Neural cell (in vitro differentiated cells): ENCODE measurements around the gene MSMP. TPM values are rescaled to one million over a fixed set of nuclear protein-coding genes. Genes with fewer than 3 reads are reported as not detected.

Source experiments
- H2AFZ ChIP-seq: fragments of 200-600, 300-800 bp; sonication (generic), shearing (Covaris generic); 2 replicates; pipeline ENCODE4 v1.6.0; 2014; ENCODE audit warnings: low read depth, mild to moderate bottlenecking, antibody characterized with exemption, low read length, moderate library complexity
- H3F3A ChIP-seq: fragments of 200-600 bp; shearing (Covaris generic); 2 replicates; pipeline ENCODE4 v1.6.1; 2016; ENCODE audit warnings: mild to moderate bottlenecking, moderate library complexity, mixed read lengths, antibody characterized with exemption, low read length; ENCODE audit not compliant: insufficient read depth, poor library complexity, severe bottlenecking
- H3K27ac ChIP-seq: fragments of 200-600, 300-800 bp; sonication (generic), shearing (Covaris generic); 2 replicates; pipeline ENCODE4 v1.5.1; 2014; ENCODE audit warnings: mild to moderate bottlenecking, low read length, moderate library complexity
- H3K27me3 ChIP-seq: fragments of 300-800, 200-600 bp; sonication (generic), shearing (Covaris generic); 2 replicates; pipeline ENCODE4 v1.6.0; 2014; ENCODE audit warnings: mild to moderate bottlenecking, low read depth, low read length, moderate library complexity; ENCODE audit not compliant: insufficient read depth
- H3K36me3 ChIP-seq: fragments of 300-800, 200-600 bp; sonication (generic), shearing (Covaris generic); 2 replicates; pipeline ENCODE4 v1.5.1; 2014; ENCODE audit warnings: mild to moderate bottlenecking, antibody characterized with exemption, low read length, moderate library complexity; ENCODE audit not compliant: insufficient read depth
- H3K4me2 ChIP-seq: fragments of 300-800, 200-600 bp; sonication (generic), shearing (Covaris generic); 2 replicates; pipeline ENCODE4 v1.6.0; 2014; ENCODE audit warnings: mild to moderate bottlenecking, low read length
- H3K4me3 ChIP-seq: fragments of 300-800, 200-600 bp; sonication (generic), shearing (Covaris generic); 2 replicates; pipeline ENCODE4 v1.5.1; 2014; ENCODE audit warnings: mild to moderate bottlenecking, low read length, moderate library complexity
- H3K79me2 ChIP-seq: fragments of 200-600 bp; shearing (Covaris generic); replicated peaks from 2 replicates; pipeline ENCODE4 v1.6.0; 2014; ENCODE audit warnings: mild to moderate bottlenecking, low read length, moderate library complexity; ENCODE audit not compliant: insufficient read depth
- H3K9ac ChIP-seq: fragments of 300-800, 200-600 bp; sonication (generic), shearing (Covaris generic); 2 replicates; pipeline ENCODE4 v1.6.1; 2016; ENCODE audit warnings: mild to moderate bottlenecking, low read length, mixed read lengths
- H3K9me2 ChIP-seq: fragments of 200-600 bp; shearing (Covaris generic); 2 replicates; pipeline ENCODE4 v1.6.1; 2016; ENCODE audit warnings: mild to moderate bottlenecking, low read length, mixed read lengths; ENCODE audit not compliant: insufficient read depth
- H3K9me3 ChIP-seq: fragments of 200-600, 300-800 bp; sonication (generic), shearing (Covaris generic); 2 replicates; pipeline ENCODE4 v1.6.1; 2016; ENCODE audit warnings: mild to moderate bottlenecking, mixed run types, low read length, moderate library complexity, mixed read lengths
- H4K20me1 ChIP-seq: fragments of 200-600 bp; shearing (Covaris generic); 2 replicates; pipeline ENCODE4 v1.6.1; 2016; ENCODE audit warnings: mild to moderate bottlenecking, mixed run types; ENCODE audit not compliant: insufficient read depth
- EP300 ChIP-seq: fragments of 450-650 bp; conservative IDR thresholded peaks from 2 replicates; pipeline ENCODE4 v1.6.1; 2014; ENCODE audit warnings: antibody characterized with exemption, mild to moderate bottlenecking, moderate library complexity; ENCODE audit not compliant: poor library complexity, severe bottlenecking
- EZH2 ChIP-seq: fragments of 200-600, 300-800 bp; shearing (Covaris generic), sonication (generic); IDR thresholded peaks from 2 replicates; pipeline ENCODE4 v1.6.1; 2014; ENCODE audit warnings: antibody characterized with exemption, low read length, borderline replicate concordance, mild to moderate bottlenecking; ENCODE audit not compliant: insufficient read depth, poor library complexity, severe bottlenecking
- MXI1 ChIP-seq: fragments of 450-650 bp; conservative IDR thresholded peaks from 2 replicates; pipeline ENCODE4 v1.6.1; 2014; ENCODE audit warnings: antibody characterized with exemption, mild to moderate bottlenecking; ENCODE audit not compliant: poor library complexity, severe bottlenecking
- POLR2AphosphoS5 ChIP-seq: IDR thresholded peaks from 2 replicates; pipeline ENCODE4 v1.6.1; 2012
- RAD21 ChIP-seq: fragments of 450-650 bp; conservative IDR thresholded peaks from 2 replicates; pipeline ENCODE4 v1.6.1; 2014; ENCODE audit warnings: antibody characterized with exemption, mild to moderate bottlenecking, moderate library complexity
- SMC3 ChIP-seq: fragments of 450-650 bp; conservative IDR thresholded peaks from 2 replicates; pipeline ENCODE4 v1.6.1; 2014; ENCODE audit warnings: antibody characterized with exemption, mild to moderate bottlenecking, moderate library complexity; ENCODE audit not compliant: poor library complexity
- TAF1 ChIP-seq: IDR thresholded peaks from 2 replicates; pipeline ENCODE4 v1.6.1; 2012; ENCODE audit warnings: low read depth
- polyA plus RNA-seq: library from polyadenylated mRNA; depleted of rRNA; stranded (reverse); fragments of >200 nt; gene quantifications from 2 replicates; pipeline ENCODE4 v1.2.3, GENCODE V29; 2014
- TF ChIP-seq, protein P1 (sequence below): IDR thresholded peaks from 2 replicates; pipeline ENCODE4 v1.6.1; 2012; ENCODE audit warnings: borderline replicate concordance
- TF ChIP-seq, protein P2 (sequence below): fragments of 450-650 bp; IDR thresholded peaks from 2 replicates; pipeline ENCODE4 v1.5.1; 2014; ENCODE audit warnings: antibody characterized with exemption, mild to moderate bottlenecking, moderate library complexity; ENCODE audit not compliant: poor library complexity, severe bottlenecking

The MSMP gene
- polyA plus RNA-seq, 1 donor from 2014 or later, result not detected

DNA sequence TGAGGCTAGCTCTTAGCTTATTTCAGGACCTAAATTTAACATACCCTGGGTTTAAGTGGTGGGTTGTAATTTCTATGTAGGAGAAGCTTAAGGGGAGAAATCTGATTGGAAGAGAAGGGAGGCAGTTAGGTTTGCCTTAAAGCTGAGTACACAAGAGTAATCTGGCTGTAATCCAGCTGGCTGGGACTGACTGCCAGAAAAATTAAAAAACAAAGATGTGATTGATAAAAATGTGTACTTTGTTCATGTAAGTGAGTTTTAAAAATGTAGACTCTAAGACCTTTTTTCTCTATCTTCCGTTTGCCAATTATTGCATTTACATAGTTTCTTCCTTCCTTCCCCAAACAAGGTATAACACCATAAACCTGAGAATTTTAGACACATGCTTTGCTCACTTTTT is 17.5 kb upstream of the MSMP start:
- TF ChIP-seq, protein P1, sequence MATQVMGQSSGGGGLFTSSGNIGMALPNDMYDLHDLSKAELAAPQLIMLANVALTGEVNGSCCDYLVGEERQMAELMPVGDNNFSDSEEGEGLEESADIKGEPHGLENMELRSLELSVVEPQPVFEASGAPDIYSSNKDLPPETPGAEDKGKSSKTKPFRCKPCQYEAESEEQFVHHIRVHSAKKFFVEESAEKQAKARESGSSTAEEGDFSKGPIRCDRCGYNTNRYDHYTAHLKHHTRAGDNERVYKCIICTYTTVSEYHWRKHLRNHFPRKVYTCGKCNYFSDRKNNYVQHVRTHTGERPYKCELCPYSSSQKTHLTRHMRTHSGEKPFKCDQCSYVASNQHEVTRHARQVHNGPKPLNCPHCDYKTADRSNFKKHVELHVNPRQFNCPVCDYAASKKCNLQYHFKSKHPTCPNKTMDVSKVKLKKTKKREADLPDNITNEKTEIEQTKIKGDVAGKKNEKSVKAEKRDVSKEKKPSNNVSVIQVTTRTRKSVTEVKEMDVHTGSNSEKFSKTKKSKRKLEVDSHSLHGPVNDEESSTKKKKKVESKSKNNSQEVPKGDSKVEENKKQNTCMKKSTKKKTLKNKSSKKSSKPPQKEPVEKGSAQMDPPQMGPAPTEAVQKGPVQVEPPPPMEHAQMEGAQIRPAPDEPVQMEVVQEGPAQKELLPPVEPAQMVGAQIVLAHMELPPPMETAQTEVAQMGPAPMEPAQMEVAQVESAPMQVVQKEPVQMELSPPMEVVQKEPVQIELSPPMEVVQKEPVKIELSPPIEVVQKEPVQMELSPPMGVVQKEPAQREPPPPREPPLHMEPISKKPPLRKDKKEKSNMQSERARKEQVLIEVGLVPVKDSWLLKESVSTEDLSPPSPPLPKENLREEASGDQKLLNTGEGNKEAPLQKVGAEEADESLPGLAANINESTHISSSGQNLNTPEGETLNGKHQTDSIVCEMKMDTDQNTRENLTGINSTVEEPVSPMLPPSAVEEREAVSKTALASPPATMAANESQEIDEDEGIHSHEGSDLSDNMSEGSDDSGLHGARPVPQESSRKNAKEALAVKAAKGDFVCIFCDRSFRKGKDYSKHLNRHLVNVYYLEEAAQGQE, result no peak
- H3K4me2 ChIP-seq, result no peak overlapping the region
- no peak overlapping the region for H3K27ac ChIP-seq
- H3K4me3 ChIP-seq, result no peak overlapping the region
- peaks cover 3% of the 10 kb centered on the region for H3K79me2 ChIP-seq
- no peak overlapping the region for H2AFZ ChIP-seq
- H3K9me3 ChIP-seq, result no peaks in the 10 kb centered on the region
- H3K27me3 ChIP-seq, result no peaks in the 10 kb centered on the region
- H3K36me3 ChIP-seq, result no peaks in the 10 kb centered on the region
- H4K20me1 ChIP-seq, result no peaks in the 10 kb centered on the region
- no peaks in the 10 kb centered on the region for H3K9me2 ChIP-seq
- H3F3A ChIP-seq, result no peaks in the 10 kb centered on the region
- H3K9ac ChIP-seq, result no peak overlapping the region

- Histone ChIP-seq H3K9me3 (no peaks in the 10 kb centered on the region), H2AFZ (no peak overlapping the region), H4K20me1 (no peaks in the 10 kb centered on the region), H3F3A (no peaks in the 10 kb centered on the region), H3K4me3 (no peak overlapping the region), H3K9me2 (no peaks in the 10 kb centered on the region), H3K4me2 (no peak overlapping the region), H3K9ac (no peak overlapping the region), H3K79me2 (peaks cover 3% of the 10 kb centered on the region), H3K27ac (no peak overlapping the region), H3K36me3 (no peaks in the 10 kb centered on the region), H3K27me3 (no peaks in the 10 kb centered on the region)
- TF ChIP-seq EZH2 (no peak), RAD21 (no peak), POLR2AphosphoS5 (no peak), SMC3 (no peak), TAF1 (no peak), MXI1 (no peak), EP300 (no peak)
- TF ChIP-seq, protein P1, result no peak
- TF ChIP-seq, protein P2, sequence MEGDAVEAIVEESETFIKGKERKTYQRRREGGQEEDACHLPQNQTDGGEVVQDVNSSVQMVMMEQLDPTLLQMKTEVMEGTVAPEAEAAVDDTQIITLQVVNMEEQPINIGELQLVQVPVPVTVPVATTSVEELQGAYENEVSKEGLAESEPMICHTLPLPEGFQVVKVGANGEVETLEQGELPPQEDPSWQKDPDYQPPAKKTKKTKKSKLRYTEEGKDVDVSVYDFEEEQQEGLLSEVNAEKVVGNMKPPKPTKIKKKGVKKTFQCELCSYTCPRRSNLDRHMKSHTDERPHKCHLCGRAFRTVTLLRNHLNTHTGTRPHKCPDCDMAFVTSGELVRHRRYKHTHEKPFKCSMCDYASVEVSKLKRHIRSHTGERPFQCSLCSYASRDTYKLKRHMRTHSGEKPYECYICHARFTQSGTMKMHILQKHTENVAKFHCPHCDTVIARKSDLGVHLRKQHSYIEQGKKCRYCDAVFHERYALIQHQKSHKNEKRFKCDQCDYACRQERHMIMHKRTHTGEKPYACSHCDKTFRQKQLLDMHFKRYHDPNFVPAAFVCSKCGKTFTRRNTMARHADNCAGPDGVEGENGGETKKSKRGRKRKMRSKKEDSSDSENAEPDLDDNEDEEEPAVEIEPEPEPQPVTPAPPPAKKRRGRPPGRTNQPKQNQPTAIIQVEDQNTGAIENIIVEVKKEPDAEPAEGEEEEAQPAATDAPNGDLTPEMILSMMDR, result no peak
Measured at GRCh38 chr9:35771075-35771433, 17.0 kb upstream of the MSMP start.
